H9 (cell line): Measurements from ENCODE around the gene GATA2. TPM values are rescaled to one million over a fixed set of nuclear protein-coding genes. Genes with fewer than 3 reads are reported as not detected.

Source experiments
- DNase-seq: peaks from one replicate; pipeline ENCODE4 v3.0.0-alpha.2; 2017
- H2AFZ ChIP-seq: one replicate; pipeline ENCODE4 v1.6.1; 2013; ENCODE audit warnings: mild to moderate bottlenecking, low read length, control low read depth, moderate library complexity
- H2AK5ac ChIP-seq: 2 replicates; pipeline ENCODE4 v1.6.1; 2013; ENCODE audit warnings: low read length, control low read depth, mixed read lengths; ENCODE audit not compliant: insufficient read length
- H2BK120ac ChIP-seq: one replicate; pipeline ENCODE4 v1.6.1; 2013; ENCODE audit warnings: low read depth, mild to moderate bottlenecking, low read length, control low read depth, inconsistent platforms; ENCODE audit not compliant: poor library complexity, severe bottlenecking
- H2BK12ac ChIP-seq: 2 replicates; pipeline ENCODE4 v1.6.1; 2013; ENCODE audit warnings: low read length, control low read depth, mixed read lengths, low read depth; ENCODE audit not compliant: insufficient read length
- H2BK15ac ChIP-seq: 2 replicates; pipeline ENCODE4 v1.6.1; 2013; ENCODE audit warnings: low read depth, low read length, control low read depth
- H2BK20ac ChIP-seq: one replicate; pipeline ENCODE4 v1.6.1; 2013; ENCODE audit warnings: low read depth, mild to moderate bottlenecking, low read length, control low read depth, inconsistent platforms; ENCODE audit not compliant: poor library complexity, severe bottlenecking
- H2BK5ac ChIP-seq: 2 replicates; pipeline ENCODE4 v1.6.1; 2013; ENCODE audit warnings: low read length, control low read depth, mixed read lengths; ENCODE audit not compliant: insufficient read length
- H3K14ac ChIP-seq: 2 replicates; pipeline ENCODE4 v1.6.1; 2013; ENCODE audit warnings: low read length, control low read depth; ENCODE audit not compliant: insufficient read depth
- H3K18ac ChIP-seq: 2 replicates; pipeline ENCODE4 v1.6.1; 2013; ENCODE audit warnings: low read depth, mild to moderate bottlenecking, mixed read lengths, low read length, control low read depth; ENCODE audit not compliant: insufficient read length
- H3K23ac ChIP-seq: 2 replicates; pipeline ENCODE4 v1.6.1; 2013; ENCODE audit warnings: low read length, control low read depth, mixed read lengths, low read depth; ENCODE audit not compliant: insufficient read length
- H3K23me2 ChIP-seq: 2 replicates; pipeline ENCODE4 v1.6.1; 2013; ENCODE audit warnings: low read depth, mild to moderate bottlenecking, mixed read lengths, low read length, control low read depth; ENCODE audit not compliant: insufficient read length, poor library complexity, severe bottlenecking
- H3K27ac ChIP-seq: 2 replicates; pipeline ENCODE4 v1.5.1; 2013; ENCODE audit warnings: low read length, control low read depth, mixed read lengths, low read depth; ENCODE audit not compliant: insufficient read length
- H3K27me3 ChIP-seq: 2 replicates; pipeline ENCODE4 v1.6.1; 2013; ENCODE audit warnings: low read length, control low read depth, inconsistent platforms; ENCODE audit not compliant: insufficient read depth
- H3K4ac ChIP-seq: 2 replicates; pipeline ENCODE4 v1.6.1; 2013; ENCODE audit warnings: low read depth, mild to moderate bottlenecking, control low read depth, inconsistent platforms, low read length, moderate library complexity
- H3K4me1 ChIP-seq: 2 replicates; pipeline ENCODE4 v1.6.1; 2013; ENCODE audit warnings: low read length, control low read depth, inconsistent platforms; ENCODE audit not compliant: insufficient read depth
- H3K4me2 ChIP-seq: 2 replicates; pipeline ENCODE4 v1.6.1; 2013; ENCODE audit warnings: low read length, control low read depth, mixed read lengths; ENCODE audit not compliant: insufficient read length, insufficient read depth
- H3K56ac ChIP-seq: 2 replicates; pipeline ENCODE4 v1.6.1; 2013; ENCODE audit warnings: low read depth, mild to moderate bottlenecking, mixed read lengths, low read length, control low read depth; ENCODE audit not compliant: insufficient read length
- H3K79me1 ChIP-seq: 2 replicates; pipeline ENCODE4 v1.6.1; 2013; ENCODE audit warnings: low read depth, mild to moderate bottlenecking, moderate library complexity, low read length, control low read depth, inconsistent platforms; ENCODE audit not compliant: insufficient read depth, poor library complexity, severe bottlenecking
- H3K79me2 ChIP-seq: 2 replicates; pipeline ENCODE4 v1.6.1; 2013; ENCODE audit warnings: low read length, control low read depth, inconsistent platforms; ENCODE audit not compliant: insufficient read depth
- H3K9ac ChIP-seq: 2 replicates; pipeline ENCODE4 v1.6.1; 2013; ENCODE audit warnings: low read length, control low read depth, mixed read lengths; ENCODE audit not compliant: insufficient read length; ENCODE audit errors: extremely low read depth
- H3K9me3 ChIP-seq: one replicate; pipeline ENCODE4 v1.6.1; 2013; ENCODE audit warnings: low read depth, low read length, inconsistent platforms; ENCODE audit not compliant: control insufficient read depth
- H3T11ph ChIP-seq: one replicate; pipeline ENCODE4 v1.6.1; 2013; ENCODE audit warnings: mild to moderate bottlenecking, low read length, control low read depth, inconsistent platforms
- H4K20me1 ChIP-seq: one replicate; pipeline ENCODE4 v1.6.1; 2013; ENCODE audit not compliant: control insufficient read depth, insufficient read length, insufficient read depth
- H4K5ac ChIP-seq: 2 replicates; pipeline ENCODE4 v1.6.1; 2013; ENCODE audit warnings: low read depth, mild to moderate bottlenecking, mixed read lengths, low read length, control low read depth; ENCODE audit not compliant: insufficient read length
- H4K8ac ChIP-seq: replicated peaks from 2 replicates; pipeline ENCODE4 v1.6.1; 2013; ENCODE audit warnings: low read length, control low read depth, mixed read lengths, low read depth; ENCODE audit not compliant: insufficient read length
- H4K91ac ChIP-seq: 2 replicates; pipeline ENCODE4 v1.6.1; 2013; ENCODE audit warnings: low read depth, mild to moderate bottlenecking, moderate library complexity, mixed read lengths, low read length, control low read depth; ENCODE audit not compliant: insufficient read length
- H3K27ac Mint-ChIP-seq, 3 experiments: 2 replicates in 2 of 3; 3 replicates in 1 of 3; pipeline ENCODE4 v1.8.0; 2020 to 2021; ENCODE audit warnings: mixed read lengths in 3 of 3, mild to moderate bottlenecking in 1 of 3, moderate library complexity in 1 of 3
- H3K27me3 Mint-ChIP-seq: 2 replicates; pipeline ENCODE4 v1.8.0; 2021; ENCODE audit warnings: low read depth, mild to moderate bottlenecking, moderate library complexity, mixed read lengths
- H3K36me3 Mint-ChIP-seq, 3 experiments: 2 replicates in 2 of 3; 3 replicates in 1 of 3; pipeline ENCODE4 v1.8.0; 2020 to 2021; ENCODE audit warnings: low read depth in 3 of 3, mixed read lengths in 3 of 3; ENCODE audit not compliant: insufficient read depth in 1 of 3
- H3K4me1 Mint-ChIP-seq, 2 experiments: 2 replicates each; pipeline ENCODE4 v1.8.0; 2020; ENCODE audit warnings: mixed read lengths in 2 of 2
- H3K4me3 Mint-ChIP-seq, 2 experiments: 2 replicates in 1 of 2; 3 replicates in 1 of 2; pipeline ENCODE4 v1.8.0; 2020 to 2021; ENCODE audit warnings: mild to moderate bottlenecking in 2 of 2, mixed read lengths in 2 of 2, moderate library complexity in 1 of 2
- H3K9me3 Mint-ChIP-seq, 2 experiments: 2 replicates in 1 of 2; 3 replicates in 1 of 2; pipeline ENCODE4 v1.8.0; 2020; ENCODE audit warnings: mild to moderate bottlenecking in 2 of 2, mixed read lengths in 2 of 2, moderate library complexity in 1 of 2
- WGBS: extraction: QIAGEN DNeasy Blood & Tissue Kit; methylation state at CpG from one replicate; pipeline ENCODE4 v1.1.7; 2013; ENCODE audit warnings: missing lambda C conversion rate, low lambda C conversion rate, mixed read lengths; ENCODE audit not compliant: insufficient read length; ENCODE audit errors: extremely low coverage; 5-methylcytosine and 5-hydroxymethylcytosine counted together
- total RNA-seq: library from RNA; stranded (reverse); gene quantifications from 2 replicates; pipeline ENCODE4 v1.2.1, GENCODE V29; 2021
- TF ChIP-seq, protein P1 (sequence below): fragments of 200-600 bp; sonication (generic); conservative IDR thresholded peaks from 3 replicates; pipeline ENCODE4 v1.8.0; 2021; ENCODE audit warnings: antibody characterized with exemption, mild to moderate bottlenecking

The GATA2 gene
- total RNA-seq, 1 experiment from 2014 or later: 1.9 TPM

DNA sequence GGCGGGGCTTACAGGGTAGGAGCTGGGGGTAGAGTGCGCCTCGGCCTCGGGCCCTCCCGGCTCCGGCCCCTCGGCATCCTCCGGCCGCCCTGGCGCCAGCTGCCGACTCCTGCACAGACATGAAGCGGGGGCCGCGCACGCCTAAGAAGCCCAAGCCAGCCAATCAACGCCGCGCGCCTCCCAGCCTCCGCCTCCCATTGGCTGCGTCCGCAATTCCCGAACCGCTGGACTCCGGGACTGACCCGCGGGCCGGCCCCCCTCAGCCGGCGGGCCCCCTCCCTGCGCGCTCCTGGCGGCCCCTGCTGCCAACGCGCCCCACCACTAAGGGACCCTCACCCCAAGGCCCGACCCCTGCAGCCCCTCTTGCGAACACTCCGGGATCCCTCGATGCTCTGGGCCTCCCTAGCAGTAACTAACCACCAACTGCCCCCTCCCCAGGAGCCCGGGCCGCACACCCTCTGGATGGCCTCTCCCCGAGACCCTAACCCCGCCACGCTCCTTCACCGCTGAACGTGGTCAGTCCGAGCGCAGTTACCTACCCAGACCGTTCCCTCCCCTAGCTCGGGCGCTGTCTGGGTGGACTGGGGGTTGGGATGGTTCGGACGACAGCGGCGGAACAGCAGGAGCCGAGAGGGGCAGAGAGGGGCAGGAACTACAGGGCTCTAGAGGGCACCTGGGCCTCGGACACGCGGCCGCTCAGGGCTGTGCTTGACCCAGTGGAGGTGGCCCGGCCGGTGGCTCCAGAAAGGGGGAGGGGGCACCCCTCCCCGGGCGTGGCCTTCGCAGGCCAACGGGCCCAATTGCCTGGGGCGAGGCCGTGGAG, 5.0 kb downstream of the GATA2 start:
- Histone ChIP-seq H3K9ac (no peak overlapping the region), H3K9me3 (no peaks in the 10 kb centered on the region), H2BK120ac (no peak overlapping the region), H3K4me1 (peaks cover 2% of the 10 kb centered on the region; the same call in 1 of the 2 replicates), H2BK5ac (no peak overlapping the region), H4K5ac (no peak overlapping the region), H2BK15ac (no peak overlapping the region), H2BK20ac (no peak overlapping the region), H2BK12ac (no peak overlapping the region), H4K8ac (no peak overlapping the region), H3K23ac (no peak overlapping the region), H4K20me1 (peaks cover 7% of the 10 kb centered on the region), H3T11ph (no peak overlapping the region), H4K91ac (no peak overlapping the region), H3K14ac (no peak overlapping the region), H3K4me2 (peak overlapping the region; percentile 84), H2AK5ac (no peak overlapping the region), H3K79me1 (no peaks in the 10 kb centered on the region), H3K27me3 (peaks cover 87% of the 10 kb centered on the region), H3K79me2 (no peaks in the 10 kb centered on the region), H3K27ac (no peak overlapping the region), H3K18ac (no peak overlapping the region), H2AFZ (no peak overlapping the region), H3K4ac (no peak overlapping the region), H3K56ac (no peak overlapping the region), H3K23me2 (peaks cover 25% of the 10 kb centered on the region)
- H3K27me3 Mint-ChIP-seq: peaks cover 99% of the 10 kb centered on the region
- peak overlapping the region; percentile 58 to 81 for H3K4me3 Mint-ChIP-seq
- peaks cover 48 to 66% of the 10 kb centered on the region in 2 experiments for H3K4me1 Mint-ChIP-seq
- no peaks in the 10 kb centered on the region; a peak in 1 of 7 replicates for H3K36me3 Mint-ChIP-seq
- TF ChIP-seq, protein P1, sequence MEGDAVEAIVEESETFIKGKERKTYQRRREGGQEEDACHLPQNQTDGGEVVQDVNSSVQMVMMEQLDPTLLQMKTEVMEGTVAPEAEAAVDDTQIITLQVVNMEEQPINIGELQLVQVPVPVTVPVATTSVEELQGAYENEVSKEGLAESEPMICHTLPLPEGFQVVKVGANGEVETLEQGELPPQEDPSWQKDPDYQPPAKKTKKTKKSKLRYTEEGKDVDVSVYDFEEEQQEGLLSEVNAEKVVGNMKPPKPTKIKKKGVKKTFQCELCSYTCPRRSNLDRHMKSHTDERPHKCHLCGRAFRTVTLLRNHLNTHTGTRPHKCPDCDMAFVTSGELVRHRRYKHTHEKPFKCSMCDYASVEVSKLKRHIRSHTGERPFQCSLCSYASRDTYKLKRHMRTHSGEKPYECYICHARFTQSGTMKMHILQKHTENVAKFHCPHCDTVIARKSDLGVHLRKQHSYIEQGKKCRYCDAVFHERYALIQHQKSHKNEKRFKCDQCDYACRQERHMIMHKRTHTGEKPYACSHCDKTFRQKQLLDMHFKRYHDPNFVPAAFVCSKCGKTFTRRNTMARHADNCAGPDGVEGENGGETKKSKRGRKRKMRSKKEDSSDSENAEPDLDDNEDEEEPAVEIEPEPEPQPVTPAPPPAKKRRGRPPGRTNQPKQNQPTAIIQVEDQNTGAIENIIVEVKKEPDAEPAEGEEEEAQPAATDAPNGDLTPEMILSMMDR: no peak
- H3K9me3 Mint-ChIP-seq: peaks cover 2 to 3% of the 10 kb centered on the region in 2 experiments; a peak in 2 of 5 replicates
- H3K27ac Mint-ChIP-seq: no peak overlapping the region
- WGBS: no CpG with 5 or more reads among the region's 68 CpGs
- peak; percentile 93 for DNase-seq
